Endometrium (tissue), 2 donors: Measurements from ENCODE around the gene C4orf50.

Source experiments
- FAIRE-seq: peaks from 2 replicates; lab custom pipeline; 2012; peaks lifted over from hg19 to GRCh38; lab: Jason Lieb, UNC
- donor health status: control.
- donor health status: control.

Gene C4orf50

GRCh38 chr4:6018331-6018730 is at the start of gene C4orf50:
Gene C4orf50, minus strand, starts transcription at chr4:6018431.
- FAIRE-seq, result no peak

- FAIRE-seq, result no peak
These were observed 47.8 kb upstream of the C4orf50 start for GRCh38 chr4:6065934-6066590.

- no peak for FAIRE-seq
These were observed 46.9 kb upstream of the C4orf50 start for GRCh38 chr4:6065166-6065565.

- no peak for FAIRE-seq
These were observed 46.2 kb upstream of the C4orf50 start for GRCh38 chr4:6064383-6064782.

- FAIRE-seq, result no peak
These were observed 45.5 kb upstream of the C4orf50 start for GRCh38 chr4:6063684-6064083.

- FAIRE-seq, result no peak
These were observed 43.9 kb upstream of the C4orf50 start for GRCh38 chr4:6062133-6062532.

- FAIRE-seq, result no peak
These were observed 41.2 kb upstream of the C4orf50 start for GRCh38 chr4:6059375-6059805.

- no peak for FAIRE-seq
These were observed 40.5 kb upstream of the C4orf50 start for GRCh38 chr4:6058531-6059374.

- FAIRE-seq, result no peak
These were observed 38.9 kb upstream of the C4orf50 start for GRCh38 chr4:6056976-6057766.

GRCh38 chr4:6055436-6055835 is 37.2 kb upstream of the C4orf50 start:
- no peak for FAIRE-seq

GRCh38 chr4:6055030-6055429 is 36.8 kb upstream of the C4orf50 start:
- FAIRE-seq, result no peak

GRCh38 chr4:6054162-6054922 is 36.1 kb upstream of the C4orf50 start:
- FAIRE-seq, result no peak

GRCh38 chr4:6052679-6053078 is 34.4 kb upstream of the C4orf50 start:
- FAIRE-seq, result no peak

GRCh38 chr4:6050551-6050950 is 32.3 kb upstream of the C4orf50 start:
- FAIRE-seq, result no peak

GRCh38 chr4:6049985-6050384 is 31.8 kb upstream of the C4orf50 start:
- FAIRE-seq, result no peak

GRCh38 chr4:6049278-6049677 is 31.0 kb upstream of the C4orf50 start:
- FAIRE-seq, result no peak

GRCh38 chr4:6048537-6048936 is 30.3 kb upstream of the C4orf50 start:
- FAIRE-seq, result no peak

GRCh38 chr4:6047130-6047673 is 29.0 kb upstream of the C4orf50 start:
- no peak for FAIRE-seq

- no peak for FAIRE-seq
These were observed 28.4 kb upstream of the C4orf50 start for GRCh38 chr4:6046526-6047129.

- no peak for FAIRE-seq
These were observed 26.6 kb upstream of the C4orf50 start for GRCh38 chr4:6044805-6045204.

GRCh38 chr4:6044276-6044675 is 26.0 kb upstream of the C4orf50 start:
- FAIRE-seq, result no peak
